Measurements from ENCODE around the gene CEP57.

DNA sequence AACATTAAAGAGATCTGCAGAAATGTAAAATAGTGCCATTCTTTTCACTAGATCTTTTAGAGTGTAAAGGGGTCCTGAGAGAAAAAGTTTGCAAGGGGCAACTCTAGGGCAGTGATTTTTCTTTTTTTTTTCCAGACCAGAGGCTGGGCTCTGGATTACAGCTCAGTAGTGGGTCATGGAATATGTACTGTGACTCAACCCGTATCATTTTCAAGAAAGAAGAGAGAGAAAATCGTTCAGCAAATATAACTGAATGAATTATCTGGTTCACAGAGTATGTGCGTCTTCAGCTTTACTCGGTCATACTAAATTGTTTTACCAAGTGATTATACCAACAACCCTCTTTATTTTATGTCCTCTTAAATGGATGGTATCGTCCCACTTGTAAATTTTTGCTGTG is 3.8 kb downstream of the CEP57 start:
- TF ChIP-seq, protein P1, sequence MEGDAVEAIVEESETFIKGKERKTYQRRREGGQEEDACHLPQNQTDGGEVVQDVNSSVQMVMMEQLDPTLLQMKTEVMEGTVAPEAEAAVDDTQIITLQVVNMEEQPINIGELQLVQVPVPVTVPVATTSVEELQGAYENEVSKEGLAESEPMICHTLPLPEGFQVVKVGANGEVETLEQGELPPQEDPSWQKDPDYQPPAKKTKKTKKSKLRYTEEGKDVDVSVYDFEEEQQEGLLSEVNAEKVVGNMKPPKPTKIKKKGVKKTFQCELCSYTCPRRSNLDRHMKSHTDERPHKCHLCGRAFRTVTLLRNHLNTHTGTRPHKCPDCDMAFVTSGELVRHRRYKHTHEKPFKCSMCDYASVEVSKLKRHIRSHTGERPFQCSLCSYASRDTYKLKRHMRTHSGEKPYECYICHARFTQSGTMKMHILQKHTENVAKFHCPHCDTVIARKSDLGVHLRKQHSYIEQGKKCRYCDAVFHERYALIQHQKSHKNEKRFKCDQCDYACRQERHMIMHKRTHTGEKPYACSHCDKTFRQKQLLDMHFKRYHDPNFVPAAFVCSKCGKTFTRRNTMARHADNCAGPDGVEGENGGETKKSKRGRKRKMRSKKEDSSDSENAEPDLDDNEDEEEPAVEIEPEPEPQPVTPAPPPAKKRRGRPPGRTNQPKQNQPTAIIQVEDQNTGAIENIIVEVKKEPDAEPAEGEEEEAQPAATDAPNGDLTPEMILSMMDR (IDR thresholded peaks at IDR 0.05; ENCODE audit: low read depth, low read length), result no peak
- TF ChIP-seq EZH2phosphoT487 (IDR thresholded peaks at IDR 0.05; ENCODE audit: low read depth), result no peak

Data from OCI-LY3 (cell line).